MM.1S (cell line): ENCODE measurements around the gene PCDH9.

Experiments used
- DNase-seq: peaks from one replicate; pipeline ENCODE4 v3.0.0-alpha.2; 2015
- H2AFZ ChIP-seq: fragments of 300-600 bp; sonication (generic); 2 replicates; pipeline ENCODE4 v1.6.0; 2016; ENCODE audit warnings: antibody characterized with exemption, low read length
- H3F3A ChIP-seq: fragments of 300-600 bp; sonication (generic); 2 replicates; pipeline ENCODE4 v1.6.1; 2016; ENCODE audit warnings: mild to moderate bottlenecking, antibody characterized with exemption, low read length, moderate library complexity, mixed read lengths; ENCODE audit not compliant: insufficient read depth
- H3K27ac ChIP-seq: fragments of 300-600 bp; sonication (generic); 2 replicates; pipeline ENCODE4 v1.5.1; 2016; ENCODE audit warnings: mild to moderate bottlenecking, low read length
- H3K27me3 ChIP-seq: fragments of 300-600 bp; sonication (generic); replicated peaks from 2 replicates; pipeline ENCODE4 v1.6.0; 2016; ENCODE audit warnings: low read length; ENCODE audit not compliant: insufficient read depth
- H3K36me3 ChIP-seq: fragments of 300-600 bp; sonication (generic); replicated peaks from 2 replicates; pipeline ENCODE4 v1.6.1; 2016; ENCODE audit warnings: mild to moderate bottlenecking, low read length, mixed read lengths; ENCODE audit not compliant: insufficient read depth
- H3K4me1 ChIP-seq: fragments of 300-600 bp; sonication (generic); 2 replicates; pipeline ENCODE4 v1.6.1; 2016; ENCODE audit warnings: low read length, mixed read lengths
- H3K4me2 ChIP-seq: fragments of 300-600 bp; sonication (generic); 2 replicates; pipeline ENCODE4 v1.6.0; 2016; ENCODE audit warnings: low read depth, low read length
- H3K4me3 ChIP-seq: fragments of 300-600 bp; sonication (generic); 2 replicates; pipeline ENCODE4 v1.5.1; 2016; ENCODE audit warnings: low read length, mixed read lengths
- H3K79me2 ChIP-seq: fragments of 300-600 bp; sonication (generic); 2 replicates; pipeline ENCODE4 v1.6.1; 2016; ENCODE audit warnings: mixed run types, low read length, mixed read lengths
- H3K9ac ChIP-seq: fragments of 300-600 bp; sonication (generic); 2 replicates; pipeline ENCODE4 v1.6.1; 2016; ENCODE audit warnings: low read length, mixed read lengths
- H3K9me2 ChIP-seq: fragments of 300-600 bp; sonication (generic); replicated peaks from 2 replicates; pipeline ENCODE4 v1.6.1; 2016; ENCODE audit warnings: mild to moderate bottlenecking, low read length, mixed read lengths; ENCODE audit not compliant: insufficient read depth
- H3K9me3 ChIP-seq: fragments of 300-600 bp; sonication (generic); replicated peaks from 2 replicates; pipeline ENCODE4 v1.6.1; 2016; ENCODE audit warnings: mild to moderate bottlenecking, low read length, mixed read lengths; ENCODE audit not compliant: insufficient read depth
- H4K20me1 ChIP-seq: fragments of 300-600 bp; sonication (generic); 2 replicates; pipeline ENCODE4 v1.6.1; 2016; ENCODE audit warnings: mild to moderate bottlenecking, low read length, moderate library complexity, mixed read lengths; ENCODE audit not compliant: insufficient read depth
- EZH2 ChIP-seq: fragments of 300-600 bp; sonication (generic); optimal IDR thresholded peaks from 2 replicates; pipeline ENCODE3; 2017; ENCODE audit warnings: low read depth, mild to moderate bottlenecking, antibody characterized with exemption, low read length, mixed read lengths
- EZH2phosphoT487 ChIP-seq: fragments of 300-600 bp; sonication (generic); IDR thresholded peaks from 2 replicates; pipeline ENCODE4 v1.6.1; 2018; ENCODE audit warnings: antibody characterized with exemption, low read length
- TF ChIP-seq, protein P1 (sequence below): fragments of 300-600 bp; sonication (generic); IDR thresholded peaks from 2 replicates; pipeline ENCODE4 v1.5.1; 2016; ENCODE audit warnings: antibody characterized with exemption, low read length, mixed read lengths

Gene PCDH9

DNA sequence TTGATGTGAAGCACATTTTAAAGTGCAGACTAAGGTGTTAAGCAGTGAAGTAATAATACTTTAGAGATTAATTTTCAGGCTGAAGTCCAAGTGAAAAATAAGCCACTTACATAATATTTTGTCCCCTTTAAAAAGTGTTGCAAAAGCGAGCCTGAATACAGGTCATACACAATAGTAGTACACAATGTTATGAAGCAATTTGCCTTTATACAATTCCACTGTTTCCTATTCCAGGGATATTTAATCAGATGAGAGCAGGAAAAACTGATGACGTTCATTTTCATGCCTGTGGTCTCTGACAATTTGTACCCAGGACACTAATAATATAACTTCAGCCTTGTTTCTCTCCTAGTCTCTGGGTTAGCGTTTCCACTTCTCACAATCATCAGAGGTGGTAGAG lies 916.7 kb downstream of the PCDH9 start:
- H3F3A ChIP-seq, result no peaks in the 10 kb centered on the region
- no peaks in the 10 kb centered on the region for H3K27me3 ChIP-seq
- TF ChIP-seq EZH2phosphoT487 (no peak), EZH2 (no peak)
- TF ChIP-seq, protein P1, sequence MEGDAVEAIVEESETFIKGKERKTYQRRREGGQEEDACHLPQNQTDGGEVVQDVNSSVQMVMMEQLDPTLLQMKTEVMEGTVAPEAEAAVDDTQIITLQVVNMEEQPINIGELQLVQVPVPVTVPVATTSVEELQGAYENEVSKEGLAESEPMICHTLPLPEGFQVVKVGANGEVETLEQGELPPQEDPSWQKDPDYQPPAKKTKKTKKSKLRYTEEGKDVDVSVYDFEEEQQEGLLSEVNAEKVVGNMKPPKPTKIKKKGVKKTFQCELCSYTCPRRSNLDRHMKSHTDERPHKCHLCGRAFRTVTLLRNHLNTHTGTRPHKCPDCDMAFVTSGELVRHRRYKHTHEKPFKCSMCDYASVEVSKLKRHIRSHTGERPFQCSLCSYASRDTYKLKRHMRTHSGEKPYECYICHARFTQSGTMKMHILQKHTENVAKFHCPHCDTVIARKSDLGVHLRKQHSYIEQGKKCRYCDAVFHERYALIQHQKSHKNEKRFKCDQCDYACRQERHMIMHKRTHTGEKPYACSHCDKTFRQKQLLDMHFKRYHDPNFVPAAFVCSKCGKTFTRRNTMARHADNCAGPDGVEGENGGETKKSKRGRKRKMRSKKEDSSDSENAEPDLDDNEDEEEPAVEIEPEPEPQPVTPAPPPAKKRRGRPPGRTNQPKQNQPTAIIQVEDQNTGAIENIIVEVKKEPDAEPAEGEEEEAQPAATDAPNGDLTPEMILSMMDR, result no peak
- H3K4me3 ChIP-seq, result no peak overlapping the region
- no peaks in the 10 kb centered on the region for H3K9me2 ChIP-seq
- H3K9me3 ChIP-seq, result no peaks in the 10 kb centered on the region
- no peaks in the 10 kb centered on the region for H3K4me1 ChIP-seq
- no peak overlapping the region for H3K4me2 ChIP-seq
- no peaks in the 10 kb centered on the region for H3K36me3 ChIP-seq
- H2AFZ ChIP-seq, result no peak overlapping the region
- no peak for DNase-seq
- no peaks in the 10 kb centered on the region for H3K79me2 ChIP-seq
- H3K27ac ChIP-seq, result no peak overlapping the region
- no peaks in the 10 kb centered on the region for H4K20me1 ChIP-seq
- no peak overlapping the region for H3K9ac ChIP-seq

DNA sequence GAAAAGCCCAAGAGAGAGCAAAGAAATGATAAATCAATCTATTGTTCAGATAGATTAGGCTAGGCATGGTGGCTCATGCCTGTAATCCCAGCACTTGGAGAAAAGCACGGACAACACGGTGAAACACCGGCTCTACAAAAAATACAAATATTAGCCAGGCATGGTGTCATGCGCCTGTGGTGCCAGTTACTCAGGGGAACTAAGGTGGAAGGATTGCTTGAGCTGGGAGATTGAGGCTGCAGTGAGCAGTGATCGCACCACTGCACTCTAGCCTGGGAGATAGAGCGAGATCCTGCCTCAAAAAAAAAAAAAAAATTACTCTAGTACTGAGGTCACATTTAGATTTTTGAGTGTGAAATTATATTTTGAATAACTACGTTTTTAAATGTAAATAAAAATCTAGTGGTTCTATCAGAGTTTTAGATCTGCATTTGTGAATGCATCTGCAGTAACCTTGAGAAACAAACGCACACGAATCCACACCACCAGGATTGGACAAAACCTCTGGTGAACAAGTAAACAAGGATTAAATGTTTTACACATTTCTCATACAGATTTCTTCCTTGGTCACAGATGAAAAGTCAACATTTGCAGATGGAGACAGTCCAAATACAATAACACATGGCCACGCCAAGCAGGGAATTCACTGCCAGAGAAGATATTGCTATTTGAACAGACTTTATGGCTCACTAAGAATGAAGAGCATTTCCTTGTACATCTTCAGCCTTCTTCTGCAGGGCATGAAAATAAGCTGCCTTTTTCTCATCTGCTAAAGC lies 917.6 kb downstream of the PCDH9 start:
- no peak overlapping the region for H3K4me2 ChIP-seq
- H3K9me2 ChIP-seq, result no peaks in the 10 kb centered on the region
- no peaks in the 10 kb centered on the region for H3K9me3 ChIP-seq
- H3K79me2 ChIP-seq, result no peaks in the 10 kb centered on the region
- H3K27ac ChIP-seq, result no peak overlapping the region
- DNase-seq, result no peak
- H2AFZ ChIP-seq, result no peak overlapping the region
- H3K36me3 ChIP-seq, result no peaks in the 10 kb centered on the region
- no peaks in the 10 kb centered on the region for H4K20me1 ChIP-seq
- no peaks in the 10 kb centered on the region for H3F3A ChIP-seq
- H3K27me3 ChIP-seq, result no peaks in the 10 kb centered on the region
- no peak for TF ChIP-seq EZH2phosphoT487
- TF ChIP-seq, protein P1, result no peak
- no peak for TF ChIP-seq EZH2
- H3K4me3 ChIP-seq, result no peak overlapping the region
- H3K9ac ChIP-seq, result no peak overlapping the region
- H3K4me1 ChIP-seq, result no peaks in the 10 kb centered on the region

DNA sequence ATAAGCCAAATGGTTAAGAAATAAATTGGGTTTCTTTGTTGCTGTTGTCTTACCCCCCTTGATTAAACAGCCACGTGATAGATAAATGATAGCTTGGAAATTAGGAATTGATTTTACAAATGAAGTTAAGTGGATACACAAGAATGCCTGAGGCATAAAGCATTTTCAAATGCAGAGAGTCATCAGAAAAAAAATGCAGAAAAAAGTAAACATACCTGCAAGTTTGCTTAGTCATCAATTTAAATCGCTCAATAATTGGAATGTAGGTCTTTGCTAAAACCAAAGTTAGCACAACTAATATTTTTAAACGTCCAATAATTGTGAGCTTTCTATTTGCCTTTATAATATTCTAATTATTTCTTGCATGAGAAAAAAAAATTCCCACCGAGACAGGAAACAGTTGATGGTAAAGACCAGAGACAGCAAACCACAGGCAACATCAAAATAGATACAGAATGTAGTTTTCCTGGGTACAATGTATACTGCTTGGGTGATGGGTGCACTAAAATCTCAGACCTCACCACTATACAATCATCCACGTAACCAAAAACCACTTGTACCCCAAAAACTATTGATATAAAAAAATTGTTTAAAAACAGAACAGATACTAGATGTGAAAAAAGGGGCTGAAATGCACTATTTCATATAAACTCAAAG lies 924.0 kb downstream of the PCDH9 start:
- peak overlapping the region; percentile 17; the same call in 1 of the 2 replicates for H3K27ac ChIP-seq
- H3K4me1 ChIP-seq, result 0 out of 2 replicates have a peak, but pooled peaks cover 3% of the 10 kb centered on the region
- no peaks in the 10 kb centered on the region for H3F3A ChIP-seq
- no peaks in the 10 kb centered on the region for H3K9me2 ChIP-seq
- TF ChIP-seq EZH2 (no peak), EZH2phosphoT487 (no peak)
- TF ChIP-seq, protein P1, result no peak
- H4K20me1 ChIP-seq, result no peaks in the 10 kb centered on the region
- DNase-seq, result peak; percentile 32
- H3K4me3 ChIP-seq, result peak overlapping the region; percentile 21; the same call in 1 of the 2 replicates
- no peaks in the 10 kb centered on the region for H3K27me3 ChIP-seq
- no peaks in the 10 kb centered on the region for H3K9me3 ChIP-seq
- peak overlapping the region; percentile 50; the same call in 1 of the 2 replicates for H3K4me2 ChIP-seq
- H3K9ac ChIP-seq, result no peak overlapping the region
- no peaks in the 10 kb centered on the region for H3K36me3 ChIP-seq
- H2AFZ ChIP-seq, result peak overlapping the region; percentile 31; the same call in 1 of the 2 replicates
- no peaks in the 10 kb centered on the region for H3K79me2 ChIP-seq
